GM21576 (cell line): ENCODE measurements around the gene TGFBRAP1.

Source experiments
- ATAC-seq: cut with Tn5 transposase; IDR thresholded peaks from one replicate; pipeline ENCODE4 v1.9.1; 2021; ENCODE audit warnings: mild to moderate bottlenecking, moderate library complexity; ENCODE audit not compliant: unreplicated experiment

Gene TGFBRAP1, protein sequence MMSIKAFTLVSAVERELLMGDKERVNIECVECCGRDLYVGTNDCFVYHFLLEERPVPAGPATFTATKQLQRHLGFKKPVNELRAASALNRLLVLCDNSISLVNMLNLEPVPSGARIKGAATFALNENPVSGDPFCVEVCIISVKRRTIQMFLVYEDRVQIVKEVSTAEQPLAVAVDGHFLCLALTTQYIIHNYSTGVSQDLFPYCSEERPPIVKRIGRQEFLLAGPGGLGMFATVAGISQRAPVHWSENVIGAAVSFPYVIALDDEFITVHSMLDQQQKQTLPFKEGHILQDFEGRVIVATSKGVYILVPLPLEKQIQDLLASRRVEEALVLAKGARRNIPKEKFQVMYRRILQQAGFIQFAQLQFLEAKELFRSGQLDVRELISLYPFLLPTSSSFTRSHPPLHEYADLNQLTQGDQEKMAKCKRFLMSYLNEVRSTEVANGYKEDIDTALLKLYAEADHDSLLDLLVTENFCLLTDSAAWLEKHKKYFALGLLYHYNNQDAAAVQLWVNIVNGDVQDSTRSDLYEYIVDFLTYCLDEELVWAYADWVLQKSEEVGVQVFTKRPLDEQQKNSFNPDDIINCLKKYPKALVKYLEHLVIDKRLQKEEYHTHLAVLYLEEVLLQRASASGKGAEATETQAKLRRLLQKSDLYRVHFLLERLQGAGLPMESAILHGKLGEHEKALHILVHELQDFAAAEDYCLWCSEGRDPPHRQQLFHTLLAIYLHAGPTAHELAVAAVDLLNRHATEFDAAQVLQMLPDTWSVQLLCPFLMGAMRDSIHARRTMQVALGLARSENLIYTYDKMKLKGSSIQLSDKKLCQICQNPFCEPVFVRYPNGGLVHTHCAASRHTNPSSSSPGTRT

DNA sequence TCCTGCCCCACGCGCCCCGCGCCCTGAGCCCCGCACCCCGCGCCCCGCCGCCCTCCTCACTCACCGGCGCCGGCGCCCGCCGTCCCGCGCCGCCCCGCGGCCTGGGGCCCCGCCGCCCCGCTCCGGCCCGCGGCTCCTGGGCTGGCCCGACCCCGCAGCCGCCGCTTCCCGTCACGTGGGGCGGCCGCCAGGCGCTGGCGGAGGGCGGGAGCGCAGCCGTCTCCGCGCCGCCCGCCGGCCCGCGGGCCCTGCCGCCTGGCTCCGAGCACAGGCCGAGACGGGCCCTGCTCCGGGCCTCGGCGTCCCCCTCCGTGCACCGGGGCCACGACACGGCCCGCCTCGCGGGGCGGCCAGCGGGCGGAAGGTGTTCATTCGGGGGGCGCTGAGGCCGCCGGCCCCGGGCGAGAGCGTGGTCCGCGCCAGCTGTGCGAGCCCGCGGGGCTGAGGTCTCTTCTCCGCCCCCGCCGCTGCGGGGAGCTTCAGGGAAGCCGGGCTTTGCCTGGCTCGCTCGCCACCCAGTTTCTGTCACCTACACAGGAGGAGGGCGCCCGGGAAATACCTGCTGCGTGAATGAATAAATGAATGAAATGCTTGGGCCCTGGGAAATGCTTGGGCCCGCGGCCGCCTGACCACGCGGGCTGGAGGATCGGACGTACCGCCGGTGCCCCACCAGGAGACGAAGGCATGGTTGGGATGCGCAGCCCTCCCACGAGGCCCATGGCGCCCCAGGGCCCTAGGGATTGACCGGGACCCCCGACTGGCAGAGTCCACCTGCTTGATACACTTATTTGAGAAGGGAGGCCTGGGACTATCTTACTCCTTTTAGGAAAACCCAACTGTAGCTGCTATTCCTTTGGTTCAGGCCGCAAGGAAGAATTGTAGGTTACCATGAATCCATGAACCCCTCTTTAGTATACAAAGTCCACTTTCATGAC, at the start of gene TGFBRAP1:
Gene TGFBRAP1, minus strand, starts transcription at position 175 of the 935 bp plus-strand sequence. CDS start 21,434 bp downstream, outside the sequence.
- ATAC-seq, result peak; percentile 65

DNA sequence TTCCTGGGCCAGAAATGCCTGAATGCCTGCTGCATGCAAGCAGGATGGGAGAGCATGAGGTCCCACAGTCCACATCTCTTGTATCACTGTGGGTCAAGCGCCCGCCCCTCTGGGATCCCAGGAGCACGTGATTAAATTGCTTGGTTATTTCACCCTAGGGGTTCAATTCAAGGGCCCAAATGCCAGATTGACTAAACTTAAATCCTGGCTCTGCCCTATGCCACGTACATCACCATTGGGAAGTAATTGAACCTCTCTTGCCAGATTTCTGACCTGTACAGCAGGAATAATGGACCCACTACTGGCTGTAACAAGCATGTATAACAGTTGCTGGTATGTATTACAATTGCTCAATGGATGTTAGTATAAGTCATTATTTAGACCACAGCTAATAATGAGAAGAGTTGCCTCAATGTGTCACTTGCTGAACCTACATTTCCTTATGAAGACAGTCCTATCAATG, 49.4 kb upstream of the TGFBRAP1 start:
- ATAC-seq, result no peak

DNA sequence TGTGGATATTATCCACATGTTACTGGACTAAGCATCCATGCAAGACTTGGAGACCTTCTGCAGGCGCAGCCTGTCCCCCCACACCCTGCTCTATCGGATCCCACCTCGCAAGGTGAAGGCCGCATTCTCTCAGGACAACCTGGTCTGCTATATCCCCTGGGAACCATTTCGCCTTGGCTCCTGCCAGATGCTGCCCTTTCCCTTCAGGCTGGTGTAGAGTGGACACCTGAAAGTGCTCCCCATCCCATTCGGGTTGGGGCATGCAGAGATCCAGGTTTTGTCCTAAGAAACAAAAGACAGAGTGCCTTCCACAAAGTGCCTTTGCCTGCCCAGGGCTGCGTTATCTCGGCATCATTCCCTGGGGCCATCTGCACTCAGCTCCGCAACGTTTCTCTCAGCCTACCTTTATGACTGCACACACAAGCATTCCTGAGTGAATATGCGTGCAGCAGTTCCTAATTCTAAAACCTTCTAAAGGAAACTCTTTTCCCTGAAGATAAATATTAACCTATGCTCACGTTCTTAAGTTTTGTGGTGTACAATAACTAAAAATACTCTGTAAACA, 48.8 kb upstream of the TGFBRAP1 start:
- ATAC-seq, result no peak

DNA sequence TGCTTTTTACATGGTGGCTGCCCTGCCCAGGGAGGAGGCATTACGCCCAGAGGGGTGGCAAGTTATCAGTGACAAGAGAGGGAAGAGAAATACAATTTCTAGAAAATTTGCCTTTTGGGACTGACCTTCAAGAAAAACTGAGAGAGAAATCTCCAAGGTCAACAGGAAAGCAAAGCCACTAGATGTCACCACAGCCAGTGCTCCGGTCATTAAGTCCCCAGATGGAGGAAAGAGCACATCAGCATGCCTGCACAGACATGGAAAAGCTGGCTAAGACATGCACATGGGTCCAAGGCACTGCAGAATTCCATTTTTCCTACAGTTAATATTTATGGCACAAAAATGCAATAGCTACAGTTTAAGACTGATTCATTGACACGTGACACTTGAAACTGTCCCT, 48.3 kb upstream of the TGFBRAP1 start:
- no peak for ATAC-seq

DNA sequence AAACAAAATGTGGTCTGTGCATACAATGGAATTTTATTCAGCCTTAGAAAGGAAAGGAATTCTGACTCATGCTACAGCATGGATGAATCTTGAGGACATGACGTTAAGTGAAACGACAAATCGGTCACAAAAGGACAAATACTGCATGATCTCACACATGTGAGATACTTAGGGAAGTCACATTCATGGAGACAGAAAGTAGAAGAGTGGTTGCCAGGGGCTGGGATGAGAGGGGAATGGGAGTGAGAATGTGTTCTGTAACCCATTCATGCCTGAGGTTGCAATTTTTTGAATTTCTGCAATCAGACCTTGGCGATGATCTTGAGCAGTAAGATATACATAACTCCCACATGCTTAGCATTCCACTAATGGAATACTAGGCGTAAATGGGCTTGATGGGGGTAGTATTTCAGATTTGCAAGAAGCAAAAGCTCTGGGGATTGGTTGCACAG, 47.3 kb upstream of the TGFBRAP1 start:
- ATAC-seq, result no peak

DNA sequence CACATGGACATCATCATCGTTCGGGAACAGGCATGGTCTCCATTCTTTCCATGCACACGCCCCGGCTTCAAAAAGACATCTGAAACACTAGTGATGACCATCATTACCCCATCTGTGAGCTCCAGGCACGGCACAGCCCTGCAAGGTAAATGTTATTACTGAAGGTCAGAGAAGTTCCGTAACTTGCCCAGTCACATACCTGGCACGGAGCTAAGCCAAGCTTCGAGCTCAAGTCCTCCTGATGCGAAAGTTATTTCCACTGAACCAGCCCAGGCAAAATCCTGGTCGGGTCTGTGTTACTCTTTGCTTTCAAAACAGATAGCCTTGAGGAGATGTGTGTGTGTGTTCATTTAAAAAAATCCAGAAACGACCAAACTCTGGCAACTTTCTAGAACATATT, 46.5 kb upstream of the TGFBRAP1 start:
- no peak for ATAC-seq

DNA sequence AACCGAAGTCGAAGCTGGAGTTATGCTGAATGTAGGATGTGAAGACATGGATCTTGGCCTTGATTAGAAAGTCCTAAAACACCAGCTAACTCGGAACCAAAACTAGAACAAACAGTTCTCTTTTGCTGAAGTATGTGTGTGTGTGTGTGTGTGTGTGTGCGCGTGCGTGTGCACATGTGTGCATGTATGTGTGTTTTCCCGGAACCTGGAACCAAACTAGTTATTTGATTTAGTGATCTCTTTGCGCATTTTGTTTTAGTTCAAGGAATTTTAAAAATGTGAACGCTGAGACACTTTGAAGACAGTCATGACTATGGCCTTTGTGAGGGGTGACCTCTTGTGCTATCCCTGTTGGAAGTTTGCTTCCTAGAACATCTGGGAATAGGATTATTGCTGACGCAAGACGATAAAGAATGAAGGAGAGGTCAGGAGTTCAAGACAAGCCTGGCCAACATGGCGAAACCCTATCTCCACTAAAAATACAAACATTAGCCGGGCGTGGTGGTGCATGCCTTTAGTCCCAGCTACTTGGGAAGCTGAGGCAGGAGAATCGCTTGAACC, 45.5 kb upstream of the TGFBRAP1 start:
- ATAC-seq, result no peak

DNA sequence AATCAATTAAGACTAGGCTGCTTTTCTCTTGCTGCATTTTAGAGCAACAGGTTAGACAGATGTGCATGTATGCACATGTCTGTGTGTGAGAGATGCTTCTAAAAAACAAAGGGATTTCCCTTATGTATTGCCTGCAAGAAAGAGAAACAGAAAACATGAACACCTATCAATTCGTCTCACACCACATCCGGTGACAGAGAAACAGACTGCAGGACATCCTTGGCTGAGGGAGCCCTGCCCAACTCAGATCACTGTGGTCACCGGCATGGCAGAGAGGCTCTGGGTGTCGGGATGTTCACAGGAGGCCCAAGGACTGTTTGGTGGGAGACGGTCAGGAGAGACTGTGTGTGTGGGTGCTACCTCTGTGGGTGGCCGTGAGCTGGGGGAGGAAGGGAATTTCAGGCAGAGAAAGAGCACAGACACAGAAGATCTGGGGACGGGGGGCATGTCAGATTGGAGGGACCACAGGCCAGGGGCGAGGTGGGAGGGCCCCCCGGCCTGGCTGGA, 44.4 kb upstream of the TGFBRAP1 start:
- ATAC-seq, result peak; percentile 75

DNA sequence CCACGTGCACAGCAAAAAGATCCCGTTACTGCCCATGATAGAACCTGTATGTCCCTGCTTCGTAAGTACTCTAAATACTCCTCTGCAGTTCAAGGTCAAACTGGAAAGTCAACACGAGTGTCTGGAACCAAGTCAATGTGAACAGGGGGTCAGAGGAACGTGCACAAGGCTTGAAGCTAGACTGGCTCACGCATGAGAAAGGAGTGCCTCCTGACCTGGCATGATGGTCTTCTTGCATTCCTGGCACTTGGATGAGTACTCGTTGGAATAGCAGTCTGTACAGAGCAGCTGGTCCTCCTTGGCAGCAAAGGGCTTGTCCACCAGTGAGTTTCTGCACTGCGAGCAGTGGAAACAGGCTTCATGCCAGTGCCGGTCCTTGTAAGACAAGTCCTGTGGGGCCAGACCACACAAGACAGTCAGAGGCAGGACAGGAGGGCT, 43.8 kb upstream of the TGFBRAP1 start:
- peak; percentile 7 for ATAC-seq

DNA sequence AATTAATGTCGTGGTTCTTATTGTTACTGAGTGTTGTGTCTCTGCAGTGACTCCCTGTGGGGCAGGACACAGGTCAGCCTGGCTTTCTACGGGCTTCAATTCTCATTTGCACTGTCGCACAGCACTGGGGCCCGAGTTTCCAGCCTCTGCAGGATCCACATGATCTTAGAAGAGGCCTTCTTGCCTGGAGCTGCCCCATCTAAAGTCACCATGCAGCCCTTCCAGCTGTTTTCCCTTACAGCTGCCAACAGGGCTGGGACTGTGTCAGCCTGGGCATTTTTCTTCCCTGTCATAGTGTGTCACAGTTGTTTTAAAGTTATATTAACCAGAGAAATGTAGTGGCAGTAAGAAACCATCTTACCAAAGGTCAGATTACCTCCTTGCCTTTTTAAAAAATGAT, 42.3 kb upstream of the TGFBRAP1 start:
- ATAC-seq, result no peak

DNA sequence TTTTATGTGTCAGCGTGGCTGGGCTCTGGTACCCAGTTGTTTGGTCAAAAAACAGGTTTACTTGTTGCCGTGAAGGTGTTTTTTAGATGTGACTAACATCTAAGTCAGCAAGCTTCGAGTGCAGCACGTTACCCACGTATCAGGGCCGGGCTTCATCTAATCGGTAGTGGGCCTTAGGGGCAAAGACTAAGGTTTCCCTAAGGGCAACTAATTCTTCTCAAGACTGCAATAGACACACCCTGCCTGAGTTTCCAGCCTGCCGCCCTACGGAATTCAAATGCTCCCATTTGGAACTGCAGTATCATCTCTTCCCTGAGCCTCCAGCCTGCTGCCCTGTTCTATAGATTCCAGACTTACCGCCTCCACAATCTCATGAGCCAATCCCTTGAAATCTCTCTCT, 41.6 kb upstream of the TGFBRAP1 start:
- no peak for ATAC-seq

DNA sequence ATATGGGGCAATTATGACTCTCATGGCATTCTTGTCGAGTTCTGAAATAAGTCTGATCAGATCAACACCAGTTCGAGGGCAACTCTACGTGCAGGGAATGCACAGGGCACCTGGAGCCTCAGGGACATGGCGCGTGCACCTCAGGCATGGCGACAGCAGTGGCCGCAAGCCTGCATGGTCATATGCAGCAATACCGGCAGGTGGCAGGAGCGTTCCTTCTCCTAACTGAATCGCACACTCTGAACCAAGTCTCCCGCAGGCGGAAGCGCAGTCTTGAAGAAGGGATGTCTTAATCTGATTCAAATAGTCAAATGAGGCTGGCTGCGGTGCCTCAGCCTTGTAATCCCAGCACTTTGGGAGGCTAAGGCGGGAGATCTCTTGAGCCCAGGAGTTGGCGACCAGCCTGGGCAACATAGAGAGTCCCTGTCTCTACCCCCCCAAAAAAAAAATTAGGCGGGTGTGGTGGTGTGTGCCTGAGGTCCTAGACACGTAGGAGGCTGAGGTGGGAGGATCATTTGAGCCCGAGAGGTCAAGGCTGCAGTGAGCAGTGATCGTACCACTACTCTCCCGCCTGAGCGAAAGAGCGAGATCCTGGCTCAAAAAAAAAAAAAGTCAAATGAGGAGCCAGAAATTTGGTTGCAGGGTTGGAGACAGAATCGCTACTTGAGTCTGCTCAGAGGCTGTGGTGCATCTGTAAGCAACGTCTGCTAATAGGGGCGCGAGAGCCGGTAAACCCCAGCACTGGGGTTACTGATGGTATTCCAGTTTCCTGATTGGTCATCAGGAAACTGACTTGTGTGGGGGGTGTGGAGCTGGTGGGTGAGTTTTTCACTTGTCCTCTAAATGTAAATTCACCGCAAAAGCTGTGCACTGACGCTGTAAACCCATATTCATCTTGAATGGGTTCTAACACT, 40.5 kb upstream of the TGFBRAP1 start:
- ATAC-seq, result peak; percentile 93

DNA sequence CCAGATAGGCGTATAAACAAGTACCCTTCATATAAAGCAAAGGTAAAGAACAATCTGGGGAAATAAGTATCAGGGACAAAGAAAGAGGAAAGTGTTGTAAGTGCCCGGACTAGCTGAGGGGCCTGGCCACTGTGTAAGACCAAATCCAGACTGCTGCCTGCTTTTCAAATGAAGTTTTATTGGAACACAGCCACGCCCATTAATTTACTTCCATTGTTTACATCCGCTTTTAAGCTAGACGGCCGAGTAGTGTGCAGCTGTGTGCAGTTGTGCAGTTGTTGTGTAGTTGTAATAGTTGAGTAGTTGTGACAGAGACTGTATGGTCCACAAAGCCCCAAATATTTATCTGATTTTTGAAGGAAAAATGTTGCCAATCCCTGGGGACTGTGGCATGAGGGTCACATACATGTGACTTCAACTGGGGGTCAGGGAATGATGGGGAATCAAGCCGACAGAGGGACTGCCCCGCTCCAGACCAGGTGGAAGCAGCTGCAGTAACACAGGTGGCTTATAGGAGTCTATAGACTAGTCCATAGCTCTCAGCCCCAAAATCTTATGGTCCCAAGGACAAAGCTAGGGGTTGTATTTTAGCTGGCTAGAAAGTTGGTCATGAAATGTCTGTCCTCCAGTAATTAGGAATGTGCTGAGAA, 39.3 kb upstream of the TGFBRAP1 start:
- no peak for ATAC-seq

DNA sequence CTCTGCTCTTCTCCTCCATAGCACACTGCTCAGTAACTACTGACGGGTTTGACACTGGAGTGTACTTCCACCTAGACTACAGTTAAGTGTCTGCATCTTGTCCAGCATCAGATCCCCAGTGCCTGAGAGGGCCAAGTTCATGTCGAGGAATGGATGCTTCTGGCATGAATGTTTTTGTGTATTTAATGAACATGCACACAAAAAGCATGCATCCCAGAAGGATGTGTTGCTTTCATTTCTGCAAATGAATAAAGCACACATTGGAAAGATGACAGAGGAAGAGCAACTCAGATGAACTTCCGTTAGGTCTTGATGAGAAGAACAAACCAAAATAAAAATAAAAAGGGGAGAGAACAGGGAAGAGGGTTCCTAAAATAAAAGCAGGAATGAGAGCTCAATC, 35.7 kb upstream of the TGFBRAP1 start:
- no peak for ATAC-seq

DNA sequence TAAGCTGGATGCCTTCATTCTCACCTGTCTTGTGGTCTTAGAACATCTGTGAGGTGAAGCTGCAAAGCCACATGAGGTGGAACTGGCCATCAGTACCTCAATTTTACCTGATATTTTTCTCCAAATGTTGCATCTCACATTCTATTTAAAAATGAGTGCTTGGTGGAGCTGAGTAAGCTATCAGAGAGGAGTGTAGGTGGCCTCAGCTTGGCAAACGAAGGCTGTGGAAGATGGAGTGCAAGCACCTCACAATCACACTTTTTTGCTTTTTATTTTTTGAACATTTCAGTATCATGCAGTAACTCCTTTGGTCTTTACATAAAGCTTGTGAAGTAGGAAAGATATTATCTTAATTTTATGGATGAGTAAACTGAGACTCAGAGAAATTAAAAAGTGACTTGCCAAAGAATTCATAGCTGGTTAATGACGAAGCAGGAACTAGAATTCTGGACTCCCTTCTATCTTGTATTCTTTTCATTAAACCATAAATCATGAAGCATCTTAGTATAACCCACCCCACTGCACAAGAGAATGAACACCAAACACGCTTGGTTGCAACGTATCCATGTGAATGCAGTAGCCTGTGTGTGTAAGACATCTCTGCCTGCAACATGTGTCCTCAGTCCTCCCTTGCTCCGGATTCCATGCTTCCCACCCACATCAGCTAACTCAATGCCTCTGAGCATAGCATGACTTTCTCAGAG, 35.1 kb upstream of the TGFBRAP1 start:
- ATAC-seq, result no peak

DNA sequence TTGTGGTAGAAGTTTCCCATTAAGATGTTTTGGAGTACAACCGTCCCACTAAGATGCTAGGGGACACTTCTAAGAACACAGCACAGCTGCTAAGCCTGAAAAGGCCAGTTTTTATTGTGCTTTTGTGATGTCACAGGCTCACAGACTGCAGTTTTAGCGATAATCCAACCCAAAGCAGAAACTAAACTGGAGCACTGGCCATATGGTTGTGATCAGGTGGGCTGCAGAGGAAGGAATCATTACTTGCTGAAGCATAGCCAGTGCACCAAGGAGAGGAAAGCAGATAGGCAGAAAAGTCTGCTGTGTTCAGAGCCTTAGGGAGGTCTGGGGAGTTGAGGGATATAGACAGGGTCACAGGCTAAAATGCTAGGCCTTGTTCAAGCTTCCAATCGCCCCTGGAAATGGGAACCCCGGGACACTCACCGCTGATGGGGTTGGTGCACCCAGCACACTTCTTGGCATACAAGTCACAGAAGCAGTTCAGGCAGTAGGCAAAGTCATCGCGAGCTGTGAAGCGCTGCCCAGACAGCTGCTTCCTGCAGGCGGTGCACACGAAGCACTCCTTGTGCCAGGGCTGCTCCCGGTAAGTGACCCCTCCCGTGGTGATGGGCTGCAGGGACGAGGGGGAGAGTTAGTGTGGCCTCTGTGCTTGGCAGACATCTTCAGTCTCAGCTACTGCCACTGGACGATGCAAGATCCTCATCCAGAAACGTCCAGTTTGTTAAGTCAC, 33.5 kb upstream of the TGFBRAP1 start:
- no peak for ATAC-seq
